AG09309 (cell line): ENCODE results near the gene NAV2.

Experiments
- DNase-seq: peaks from one replicate; pipeline ENCODE4 v3.0.0-alpha.2; 2010; ENCODE audit warnings: low read depth
- H3K4me3 ChIP-seq: 2 replicates; pipeline ENCODE4 v1.5.1; 2011; ENCODE audit warnings: mild to moderate bottlenecking, low read depth, low read length, moderate library complexity; ENCODE audit not compliant: control insufficient read depth
- CTCF ChIP-seq: IDR thresholded peaks from 2 replicates; pipeline ENCODE4 v1.5.1; 2011; ENCODE audit warnings: mild to moderate bottlenecking, low read depth, low read length, inconsistent platforms; ENCODE audit not compliant: insufficient read depth, control insufficient read depth; ENCODE audit errors: missing control alignments

NAV2 gene

GRCh38 chr11:20042811-20043341 lies 330.2 kb downstream of the NAV2 start:
- DNase-seq: no peak
- no peak overlapping the region for H3K4me3 ChIP-seq
- TF ChIP-seq CTCF: no peak

GRCh38 chr11:20043992-20044391 lies 331.4 kb downstream of the NAV2 start:
- no peak for DNase-seq
- no peak overlapping the region for H3K4me3 ChIP-seq
- no peak for TF ChIP-seq CTCF

- no peak overlapping the region for H3K4me3 ChIP-seq
- no peak for DNase-seq
- TF ChIP-seq CTCF: no peak
Measured at GRCh38 chr11:20045098-20045688, 332.6 kb downstream of the NAV2 start.

GRCh38 chr11:20046416-20046815 lies 333.8 kb downstream of the NAV2 start:
- DNase-seq: no peak
- H3K4me3 ChIP-seq: no peak overlapping the region
- TF ChIP-seq CTCF: no peak

- H3K4me3 ChIP-seq: no peak overlapping the region
- no peak for DNase-seq
- TF ChIP-seq CTCF: no peak
Measured at GRCh38 chr11:20047006-20047768, 334.6 kb downstream of the NAV2 start.

GRCh38 chr11:20047769-20048154 lies 335.1 kb downstream of the NAV2 start:
- TF ChIP-seq CTCF: no peak
- no peak for DNase-seq
- H3K4me3 ChIP-seq: no peak overlapping the region
